HCT116 (cell line): Measurements from ENCODE around the gene ANGEL1.

Experiments used
- POLR2A ChIP-seq: IDR thresholded peaks from 2 replicates; pipeline ENCODE4 v1.7.0; 2011; ENCODE audit warnings: borderline replicate concordance; ENCODE audit not compliant: insufficient read depth, insufficient read length; ENCODE audit errors: extremely low read depth
- ZNF274 ChIP-seq: fragments of 200-500 bp; sonication (Bioruptor generic); IDR thresholded peaks from 2 replicates; pipeline ENCODE4 v1.6.1; 2014; ENCODE audit warnings: mild to moderate bottlenecking, low read depth, low read length, inconsistent platforms

GRCh38 chr14:76780875-76781647 is 31.6 kb downstream of the ANGEL1 start:
- TF ChIP-seq POLR2A (no peak), ZNF274 (no peak)
